GM21526 (cell line): ENCODE measurements around the gene LAMB1.
A peak's percentile ranks its signal among the peaks of the same experiment; 100 is the strongest.
"Not testable (repeated sequence)": the region's sequence is repeated elsewhere in the genome, so short reads cannot be mapped to it uniquely, and the experiment has no call there.

ENCODE experiments used
- ATAC-seq: cut with Tn5 transposase; IDR thresholded peaks from one replicate; pipeline ENCODE4 v1.9.1; 2021; ENCODE audit warnings: moderate library complexity; ENCODE audit not compliant: unreplicated experiment, low FRiP score

The LAMB1 gene

GRCh38 chr7:107924841-107925504, 78.0 kb downstream of the LAMB1 start:
- ATAC-seq, result peak; percentile 91

- no peak for ATAC-seq
Measured at GRCh38 chr7:107922886-107923285, 80.1 kb downstream of the LAMB1 start.

GRCh38 chr7:107921826-107922225, 81.1 kb downstream of the LAMB1 start:
- not testable (repeated sequence) for ATAC-seq

GRCh38 chr7:107920048-107920772, 82.8 kb downstream of the LAMB1 start:
- no peak for ATAC-seq

- ATAC-seq, result no peak
Measured at GRCh38 chr7:107918948-107919347, 84.0 kb downstream of the LAMB1 start.

GRCh38 chr7:107917763-107918651, 85.0 kb downstream of the LAMB1 start:
- ATAC-seq, result no peak

- no peak for ATAC-seq
Measured at GRCh38 chr7:107915541-107915940, 87.4 kb downstream of the LAMB1 start.

GRCh38 chr7:107914831-107915230, 88.1 kb downstream of the LAMB1 start:
- ATAC-seq, result no peak

- no peak for ATAC-seq
Measured at GRCh38 chr7:107913851-107914250, 89.1 kb downstream of the LAMB1 start.

- no peak for ATAC-seq
Measured at GRCh38 chr7:107911981-107912380, 91.0 kb downstream of the LAMB1 start.

- ATAC-seq, result no peak
Measured at GRCh38 chr7:107909445-107909844, 93.5 kb downstream of the LAMB1 start.

- ATAC-seq, result no peak
Measured at GRCh38 chr7:107907790-107908189, 95.2 kb downstream of the LAMB1 start.

GRCh38 chr7:107902381-107902780, 100.6 kb downstream of the LAMB1 start:
- no peak for ATAC-seq

- no peak for ATAC-seq
Measured at GRCh38 chr7:107900496-107901015, 102.4 kb downstream of the LAMB1 start.

GRCh38 chr7:107898997-107899594, 103.9 kb downstream of the LAMB1 start:
- no peak for ATAC-seq

GRCh38 chr7:107892367-107892741, 110.6 kb downstream of the LAMB1 start:
- not testable (repeated sequence) for ATAC-seq

GRCh38 chr7:107891636-107892366, 111.2 kb downstream of the LAMB1 start:
- peak; percentile 8 for ATAC-seq

GRCh38 chr7:107890962-107891635, 111.9 kb downstream of the LAMB1 start, which contains the start of gene DLD:
TSS of gene DLD (plus strand) at chr7:107891183. CDS start at chr7:107891251, 68 bp downstream.
- ATAC-seq, result peak; percentile 99

- ATAC-seq, result peak; percentile 2
Measured at GRCh38 chr7:107890493-107890961, 112.4 kb downstream of the LAMB1 start.
